Chondrocyte (in vitro differentiated cells): Measurements from ENCODE around the gene PPM1H. TPM values are rescaled to one million over a fixed set of nuclear protein-coding genes. Genes with fewer than 3 reads are reported as not detected.

ENCODE experiments used
- DNase-seq: peaks from one replicate; pipeline ENCODE4 v3.0.0; 2021; ENCODE audit warnings: mixed read lengths, low spot score
- H3K27ac Mint-ChIP-seq: one replicate; pipeline ENCODE4 v1.8.0; 2021; ENCODE audit warnings: mild to moderate bottlenecking, moderate library complexity, mixed read lengths; ENCODE audit not compliant: unreplicated experiment
- H3K27me3 Mint-ChIP-seq: 2 replicates; pipeline ENCODE4 v1.8.0; 2021; ENCODE audit warnings: low read depth, mixed read lengths
- H3K36me3 Mint-ChIP-seq: 2 replicates; pipeline ENCODE4 v1.8.0; 2021; ENCODE audit warnings: low read depth, mixed read lengths
- H3K4me1 Mint-ChIP-seq: 2 replicates; pipeline ENCODE4 v1.8.0; 2021; ENCODE audit warnings: low read depth, mild to moderate bottlenecking, mixed read lengths
- H3K4me3 Mint-ChIP-seq: one replicate; pipeline ENCODE4 v1.8.0; 2021; ENCODE audit warnings: mild to moderate bottlenecking, moderate library complexity, mixed read lengths; ENCODE audit not compliant: unreplicated experiment
- H3K9me3 Mint-ChIP-seq: 2 replicates; pipeline ENCODE4 v1.8.0; 2021; ENCODE audit warnings: low read depth, mixed read lengths
- total RNA-seq: library from RNA; stranded (reverse); gene quantifications from 3 replicates; pipeline ENCODE4 v1.2.1, GENCODE V29; 2021
- TF ChIP-seq, protein P1 (sequence below): fragments of 200-600 bp; sonication (generic); IDR thresholded peaks from 2 replicates; pipeline ENCODE4 v1.5.0; 2021; ENCODE audit warnings: antibody characterized with exemption, mild to moderate bottlenecking, moderate library complexity

The PPM1H gene
- total RNA-seq, 1 donor from 2014 or later = 34.3 TPM

DNA sequence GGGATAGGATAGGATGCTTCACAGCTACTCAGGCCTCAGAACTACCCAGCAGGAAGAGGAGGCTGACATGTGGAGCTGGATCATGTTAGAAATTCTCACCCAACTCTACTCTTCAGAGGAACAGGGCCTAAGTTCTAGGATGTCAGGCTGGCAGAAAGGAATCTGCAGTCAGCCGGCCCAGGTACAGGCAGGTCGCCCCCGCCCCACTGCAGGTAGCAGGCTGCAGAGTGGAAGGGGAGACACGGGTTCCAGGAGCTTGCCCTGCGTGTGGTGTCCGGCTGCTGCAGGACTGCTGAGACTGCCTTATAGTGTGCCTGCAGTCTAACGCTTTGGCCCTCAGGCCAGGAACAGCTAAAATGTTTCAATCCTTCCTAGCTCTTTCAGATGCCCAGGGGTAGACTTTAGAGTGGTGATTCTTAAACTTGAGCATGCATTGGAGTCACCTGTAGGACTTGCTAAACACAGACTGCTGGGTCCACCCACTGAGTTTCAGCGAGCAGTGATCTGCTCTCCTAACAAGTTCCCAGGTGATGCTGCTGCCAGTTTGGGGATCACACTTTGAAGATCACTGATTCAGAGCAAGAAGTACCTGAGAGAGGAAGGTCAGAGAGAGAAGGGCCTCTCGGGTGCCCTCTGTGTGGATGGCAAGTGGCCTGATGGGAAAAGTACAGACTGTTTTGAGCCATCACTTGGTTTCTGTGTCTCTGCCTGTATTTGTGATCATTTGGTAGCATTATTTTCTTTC is 153.6 kb downstream of the PPM1H start:
- Mint-ChIP-seq H3K27me3 (no peaks in the 10 kb centered on the region), H3K27ac (no peak overlapping the region), H3K4me1 (peaks cover 12% of the 10 kb centered on the region), H3K9me3 (no peaks in the 10 kb centered on the region), H3K36me3 (peaks cover 4% of the 10 kb centered on the region), H3K4me3 (no peak overlapping the region)
- TF ChIP-seq, protein P1, sequence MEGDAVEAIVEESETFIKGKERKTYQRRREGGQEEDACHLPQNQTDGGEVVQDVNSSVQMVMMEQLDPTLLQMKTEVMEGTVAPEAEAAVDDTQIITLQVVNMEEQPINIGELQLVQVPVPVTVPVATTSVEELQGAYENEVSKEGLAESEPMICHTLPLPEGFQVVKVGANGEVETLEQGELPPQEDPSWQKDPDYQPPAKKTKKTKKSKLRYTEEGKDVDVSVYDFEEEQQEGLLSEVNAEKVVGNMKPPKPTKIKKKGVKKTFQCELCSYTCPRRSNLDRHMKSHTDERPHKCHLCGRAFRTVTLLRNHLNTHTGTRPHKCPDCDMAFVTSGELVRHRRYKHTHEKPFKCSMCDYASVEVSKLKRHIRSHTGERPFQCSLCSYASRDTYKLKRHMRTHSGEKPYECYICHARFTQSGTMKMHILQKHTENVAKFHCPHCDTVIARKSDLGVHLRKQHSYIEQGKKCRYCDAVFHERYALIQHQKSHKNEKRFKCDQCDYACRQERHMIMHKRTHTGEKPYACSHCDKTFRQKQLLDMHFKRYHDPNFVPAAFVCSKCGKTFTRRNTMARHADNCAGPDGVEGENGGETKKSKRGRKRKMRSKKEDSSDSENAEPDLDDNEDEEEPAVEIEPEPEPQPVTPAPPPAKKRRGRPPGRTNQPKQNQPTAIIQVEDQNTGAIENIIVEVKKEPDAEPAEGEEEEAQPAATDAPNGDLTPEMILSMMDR = no peak
- no peak for DNase-seq

DNA sequence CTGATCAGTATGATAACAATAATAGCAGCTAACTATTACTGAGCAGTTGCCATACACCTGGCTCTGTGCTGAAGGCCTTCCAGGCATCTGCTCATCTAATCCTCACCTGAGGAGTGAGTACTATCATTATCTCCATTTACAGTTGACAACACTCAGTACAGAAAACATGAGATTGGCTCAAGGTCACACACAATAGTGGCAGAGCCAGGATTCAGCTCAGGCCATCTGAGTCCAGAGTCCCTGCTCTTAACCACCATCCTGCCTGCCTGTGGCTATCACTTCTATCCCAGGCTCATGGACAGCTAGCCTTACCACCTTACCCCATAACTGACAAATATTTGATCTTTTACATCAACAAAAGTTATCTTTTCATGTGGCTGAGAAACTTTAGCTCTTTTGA is 155.5 kb downstream of the PPM1H start:
- no peaks in the 10 kb centered on the region for H3K27me3 Mint-ChIP-seq
- no peaks in the 10 kb centered on the region for H3K4me1 Mint-ChIP-seq
- H3K36me3 Mint-ChIP-seq = peaks cover 4% of the 10 kb centered on the region
- no peak overlapping the region for H3K27ac Mint-ChIP-seq
- H3K4me3 Mint-ChIP-seq = no peak overlapping the region
- TF ChIP-seq, protein P1 = no peak
- DNase-seq = no peak
- H3K9me3 Mint-ChIP-seq = no peaks in the 10 kb centered on the region

DNA sequence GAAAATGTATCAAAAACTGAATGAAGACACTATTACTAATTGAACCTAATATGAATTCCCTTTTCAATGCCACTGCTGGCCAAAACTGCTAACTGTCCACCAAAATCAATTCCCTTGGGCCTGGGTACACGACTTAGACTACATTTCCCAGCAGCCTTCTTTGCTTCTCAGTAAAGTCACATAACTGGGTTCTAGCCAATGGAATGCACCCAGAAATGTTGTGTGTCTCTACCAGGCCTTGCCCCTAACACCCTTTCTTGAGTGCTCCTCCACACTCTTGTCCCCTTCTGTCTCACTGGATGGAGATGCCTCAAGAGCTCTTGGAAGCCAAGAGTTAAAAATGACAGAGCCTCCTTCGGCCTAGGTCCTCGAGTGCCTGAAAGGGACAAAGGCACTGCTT is 156.8 kb downstream of the PPM1H start:
- Mint-ChIP-seq H3K27me3 (no peaks in the 10 kb centered on the region), H3K36me3 (peaks cover 4% of the 10 kb centered on the region), H3K9me3 (no peaks in the 10 kb centered on the region), H3K4me3 (no peak overlapping the region), H3K27ac (no peak overlapping the region), H3K4me1 (no peaks in the 10 kb centered on the region)
- TF ChIP-seq, protein P1 = no peak
- no peak for DNase-seq

DNA sequence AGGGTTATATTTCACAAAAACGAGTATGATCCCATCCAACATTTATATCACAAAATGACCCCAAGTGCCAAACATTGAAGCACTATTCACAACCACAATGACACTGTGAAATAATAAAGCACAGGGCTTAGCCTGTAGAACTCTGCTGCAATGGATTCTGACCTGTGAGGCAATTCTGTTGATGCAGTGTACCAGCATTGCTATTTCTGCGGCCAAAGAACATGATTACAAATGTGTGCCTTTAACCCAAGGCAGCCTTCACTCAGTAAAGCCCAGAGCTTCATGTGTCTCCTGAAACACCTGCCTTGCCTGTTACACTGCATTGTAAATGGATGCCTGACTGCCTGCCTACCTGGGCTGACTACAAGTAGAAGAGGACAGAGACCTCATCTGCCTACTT is 158.0 kb downstream of the PPM1H start:
- Mint-ChIP-seq H3K27ac (no peak overlapping the region), H3K27me3 (no peaks in the 10 kb centered on the region), H3K36me3 (peaks cover 6% of the 10 kb centered on the region), H3K4me3 (no peak overlapping the region), H3K4me1 (peaks cover 3% of the 10 kb centered on the region), H3K9me3 (no peaks in the 10 kb centered on the region)
- TF ChIP-seq, protein P1 = no peak
- DNase-seq = no peak

DNA sequence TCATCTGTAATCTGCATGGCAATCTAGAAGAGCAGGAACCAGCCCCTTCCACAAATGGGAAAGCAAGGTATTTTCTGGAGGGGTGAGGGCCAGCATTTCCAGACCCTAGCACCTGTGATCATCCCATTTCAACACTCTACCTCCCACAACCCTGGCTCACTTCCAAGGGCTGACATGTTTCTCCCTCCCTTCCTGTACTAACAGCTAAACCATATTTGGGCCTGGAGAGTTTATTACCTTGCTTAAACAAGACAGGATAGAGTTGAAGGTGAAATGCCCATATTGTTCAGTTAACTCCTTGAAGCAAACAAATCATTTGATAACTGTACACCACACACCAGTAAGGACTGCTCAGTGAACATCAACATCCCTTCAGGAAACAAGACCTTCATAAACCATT is 158.4 kb downstream of the PPM1H start:
- H3K9me3 Mint-ChIP-seq = no peaks in the 10 kb centered on the region
- no peaks in the 10 kb centered on the region for H3K27me3 Mint-ChIP-seq
- H3K4me3 Mint-ChIP-seq = no peak overlapping the region
- no peak overlapping the region for H3K27ac Mint-ChIP-seq
- DNase-seq = no peak
- TF ChIP-seq, protein P1 = no peak
- peaks cover 6% of the 10 kb centered on the region for H3K36me3 Mint-ChIP-seq
- peaks cover 3% of the 10 kb centered on the region for H3K4me1 Mint-ChIP-seq
